K562 (cell line): ENCODE results near the gene ERCC1. TPM values are rescaled to one million over a fixed set of nuclear protein-coding genes. Genes with fewer than 3 reads are reported as not detected.
A peak's percentile ranks its signal among the peaks of the same experiment; 100 is the strongest.
"Not testable (repeated sequence)": the region's sequence is repeated elsewhere in the genome, so short reads cannot be mapped to it uniquely, and the experiment has no call there.

Experiments
- ATAC-seq: fragments of 200-7000 bp; cut with Tn5 transposase; 3 replicates; pipeline ENCODE4 v1.9.1; 2020; ENCODE audit warnings: moderate library complexity
- BruUV-seq: library from RNA; stranded (reverse); fragments of 400-500 nt; replicated peaks from 2 replicates; lab custom pipeline; 2021; lab: Mats Ljungman, UMichigan
- CTCF ChIA-PET: fragments of 300-600 bp; formaldehyde crosslinking; extraction: SDS; loops from one replicate; lab custom pipeline; 2021; ENCODE audit warnings: low intra/inter-chr PET ratio; lab: Yijun Ruan, JAX
- POLR2A ChIA-PET: fragments of 300-600, 350-650 bp; sonication (Branson Sonifier 250); formaldehyde crosslinking; extraction: SDS; loops from one replicate; lab custom pipeline; 2021; ENCODE audit warnings: antibody characterized with exemption, inconsistent platforms; lab: Yijun Ruan, JAX
- DNase-seq, 4 experiments: peaks; one replicate each; pipeline versions ENCODE4 v3.0.0 to v3.0.0-alpha.2; 2011 to 2018; ENCODE audit warnings: low spot score in 3 of 4, mixed read lengths in 3 of 4; ENCODE audit errors: extremely low read depth in 1 of 4
- FAIRE-seq: peaks from 2 replicates; lab custom pipeline; 2011; peaks lifted over from hg19 to GRCh38; lab: Jason Lieb, UNC
- H2AFZ ChIP-seq: 2 replicates; pipeline ENCODE4 v1.6.0; 2011; ENCODE audit warnings: low read depth, low read length, control low read depth, inconsistent platforms
- H3K27ac ChIP-seq: fragments of 200-600 bp; 3 replicates; pipeline ENCODE4 v1.8.0; 2011; ENCODE audit warnings: low read depth, mild to moderate bottlenecking, control low read depth, inconsistent platforms, low read length, moderate library complexity, mixed read lengths; ENCODE audit errors: extremely low read depth
- H3K27me3 ChIP-seq, 2 experiments: fragments of 300-600 bp in 1 of 2; 2 replicates in 1 of 2; 3 replicates in 1 of 2; pipeline versions ENCODE4 v1.6.0 to v1.8.0; 2011; ENCODE audit warnings: inconsistent platforms in 2 of 2, low read length in 2 of 2, mild to moderate bottlenecking in 1 of 2, mixed read lengths in 1 of 2, moderate library complexity in 1 of 2; ENCODE audit not compliant: control insufficient read depth in 2 of 2, insufficient read depth in 2 of 2
- H3K36me3 ChIP-seq: fragments of 300-600 bp; 3 replicates; pipeline ENCODE4 v1.8.0; 2011; ENCODE audit warnings: mild to moderate bottlenecking, low read length, inconsistent platforms; ENCODE audit not compliant: control insufficient read depth, insufficient read depth
- H3K4me1 ChIP-seq, 2 experiments: fragments of 200-600 bp in 1 of 2; replicated peaks in 1 of 2; 2 replicates in 1 of 2; 3 replicates in 1 of 2; pipeline versions ENCODE4 v1.5.1 to v1.8.0; 2011; ENCODE audit warnings: inconsistent platforms in 2 of 2, low read length in 2 of 2, mild to moderate bottlenecking in 1 of 2, mixed read lengths in 1 of 2, moderate library complexity in 1 of 2; ENCODE audit not compliant: control insufficient read depth in 2 of 2, insufficient read depth in 2 of 2
- H3K4me2 ChIP-seq: 2 replicates; pipeline ENCODE4 v1.6.1; 2011; ENCODE audit warnings: low read length, control low read depth, inconsistent platforms, mixed read lengths; ENCODE audit not compliant: insufficient read depth
- H3K4me3 ChIP-seq: fragments of 200-600 bp; sonication (generic), shearing (Covaris generic); 2 replicates; pipeline ENCODE4 v1.5.1; 2016; ENCODE audit warnings: control low read depth, inconsistent platforms
- H3K79me2 ChIP-seq: fragments of 200-600 bp; 3 replicates; pipeline ENCODE4 v1.8.0; 2011; ENCODE audit warnings: low read length, inconsistent platforms; ENCODE audit not compliant: control insufficient read depth, insufficient read depth
- H3K9ac ChIP-seq, 2 experiments: 2 replicates each; pipeline versions ENCODE4 v1.6.0 to v1.6.1; 2011; ENCODE audit warnings: low read depth in 2 of 2, low read length in 2 of 2, control low read depth in 1 of 2, inconsistent platforms in 1 of 2, mild to moderate bottlenecking in 1 of 2, mixed read lengths in 1 of 2; ENCODE audit not compliant: insufficient read depth in 1 of 2
- H3K9me1 ChIP-seq: one replicate; pipeline ENCODE4 v1.6.0; 2011; ENCODE audit warnings: inconsistent platforms, mild to moderate bottlenecking, low read length, moderate library complexity; ENCODE audit not compliant: control insufficient read depth, insufficient read depth
- H3K9me3 ChIP-seq: replicated peaks from 2 replicates; pipeline ENCODE4 v1.5.1; 2011; ENCODE audit warnings: low read depth, low read length, inconsistent platforms; ENCODE audit not compliant: control insufficient read depth, insufficient read depth
- H4K20me1 ChIP-seq: replicated peaks from 2 replicates; pipeline ENCODE4 v1.6.1; 2011; ENCODE audit warnings: low read length, inconsistent platforms, mixed read lengths; ENCODE audit not compliant: control insufficient read depth, insufficient read depth
- ATF3 ChIP-seq, 2 experiments: fragments of 450-650 bp in 1 of 2; sonication (generic) in 1 of 2; formaldehyde crosslinking in 1 of 2; IDR thresholded peaks in 1 of 2; conservative IDR thresholded peaks in 1 of 2; 2 replicates each; pipeline versions ENCODE4 v1.6.1 to v1.8.1; 2016 to 2023; ENCODE audit warnings: mild to moderate bottlenecking in 2 of 2, moderate library complexity in 2 of 2, inconsistent platforms in 1 of 2, missing genetic modification reagents in 1 of 2
- BHLHE40 ChIP-seq: IDR thresholded peaks from 2 replicates; pipeline ENCODE4 v1.6.1; 2011; ENCODE audit warnings: low read length, improper control_type of control experiment
- CBFA2T2 ChIP-seq: fragments of 450-650 bp; conservative IDR thresholded peaks from 2 replicates; pipeline ENCODE4 v1.6.1; 2017; ENCODE audit warnings: mild to moderate bottlenecking
- CBFA2T3 ChIP-seq: fragments of 450-650 bp; IDR thresholded peaks from 2 replicates; pipeline ENCODE4 v1.6.1; 2017
- CEBPB ChIP-seq: fragments of 450-650 bp; IDR thresholded peaks from 2 replicates; pipeline ENCODE4 v1.6.1; 2016; ENCODE audit warnings: missing genetic modification characterization, missing compliant biosample characterization
- CEBPG ChIP-seq, 3 experiments: fragments of 200-800 bp in 1 of 3; sonication (Bioruptor generic) in 1 of 3; sonication (generic) in 1 of 3; formaldehyde crosslinking in 1 of 3; IDR thresholded peaks in 2 of 3; conservative IDR thresholded peaks in 1 of 3; 2 replicates each; pipeline versions ENCODE4 v1.6.1 to v1.8.0; 2016 to 2022; ENCODE audit warnings: missing compliant biosample characterization in 2 of 3, missing genetic modification characterization in 2 of 3, mild to moderate bottlenecking in 1 of 3, missing genetic modification reagents in 1 of 3
- MYC ChIP-seq, 2 experiments: fragments of 250-450 bp in 1 of 2; sonication (Bioruptor Pico) in 1 of 2; IDR thresholded peaks; 2 replicates each; pipeline versions ENCODE4 v1.5.1 to v1.6.1; 2012 to 2021; ENCODE audit warnings: low read depth in 2 of 2, borderline replicate concordance in 1 of 2, improper control_type of control experiment in 1 of 2, low read length in 1 of 2, mild to moderate bottlenecking in 1 of 2, moderate library complexity in 1 of 2
- SOX6 ChIP-seq: fragments of 450-650 bp; IDR thresholded peaks from 2 replicates; pipeline ENCODE4 v1.6.1; 2014; ENCODE audit warnings: mild to moderate bottlenecking
- TRIM24 ChIP-seq, 2 experiments: fragments of 450-650 bp; IDR thresholded peaks; 2 replicates each; pipeline ENCODE4 v1.6.1; 2016
- WGBS: fragments of 100-300 bp; shearing (Covaris generic); methylation state at CpG from one replicate; pipeline ENCODE4 v1.1.6; 2016; ENCODE audit warnings: low coverage, mixed read lengths; ENCODE audit not compliant: insufficient coverage; ENCODE audit errors: missing lambda C conversion rate; 5-methylcytosine and 5-hydroxymethylcytosine counted together
- in situ Hi-C: fragments of 300-500 bp; cut with MboI; formaldehyde crosslinking; loops from 4 replicates; pipeline ENCODE4 v1.15.0; 2018; ENCODE audit warnings: inconsistent platforms, mixed read lengths
- intact Hi-C: fragments of 100-400 bp; cut with micrococcal nuclease; formaldehyde crosslinking; loops from 2 replicates; pipeline ENCODE4 v1.14.2; 2022
- polyA plus RNA-seq, 8 experiments: library from polyadenylated mRNA; depleted of rRNA in 4 of 8; stranded (reverse) in 5 of 8; unstranded in 3 of 8; fragments of >200 nt; fragmentation: Nextera tagmentation in 2 of 8; fragmentation: Illumina TruSeq in 1 of 8; extraction: Ambion mirVana in 2 of 8; extraction: Trizol in 1 of 8; gene quantifications; 2 replicates each; pipeline versions ENCODE4 v1.2.1 to v1.2.3, GENCODE V29; 2011 to 2014; ENCODE audit warnings: inconsistent platforms in 1 of 8, missing spikeins in 1 of 8
- total RNA-seq, 7 experiments: library from RNA; depleted of rRNA in 6 of 7; stranded (reverse); fragments of >200 nt in 6 of 7; fragmentation: Illumina TruSeq in 2 of 7; extraction: Trizol in 2 of 7; gene quantifications; 2 replicates each; pipeline versions ENCODE4 v1.2.1 to v1.2.3, GENCODE V29; 2011 to 2021; ENCODE audit warnings: low replicate concordance in 1 of 7
- TF ChIP-seq, protein P1 (sequence below): sonication (generic); formaldehyde crosslinking; IDR thresholded peaks from 2 replicates; pipeline ENCODE4 v1.8.0; 2022; ENCODE audit warnings: missing genetic modification reagents, mild to moderate bottlenecking, moderate library complexity, borderline replicate concordance
- TF ChIP-seq, protein P2 (sequence below): sonication (generic); formaldehyde crosslinking; IDR thresholded peaks from 2 replicates; pipeline ENCODE4 v1.9.0; 2022; ENCODE audit warnings: mild to moderate bottlenecking, missing genetic modification reagents

The ERCC1 gene
- total and polyA plus RNA-seq, 9 of the 15 experiments (the other 6 are each of a cell fraction or from before 2014, with no cell fraction given) = 9.3 to 92.6 (median 60.0) TPM

DNA sequence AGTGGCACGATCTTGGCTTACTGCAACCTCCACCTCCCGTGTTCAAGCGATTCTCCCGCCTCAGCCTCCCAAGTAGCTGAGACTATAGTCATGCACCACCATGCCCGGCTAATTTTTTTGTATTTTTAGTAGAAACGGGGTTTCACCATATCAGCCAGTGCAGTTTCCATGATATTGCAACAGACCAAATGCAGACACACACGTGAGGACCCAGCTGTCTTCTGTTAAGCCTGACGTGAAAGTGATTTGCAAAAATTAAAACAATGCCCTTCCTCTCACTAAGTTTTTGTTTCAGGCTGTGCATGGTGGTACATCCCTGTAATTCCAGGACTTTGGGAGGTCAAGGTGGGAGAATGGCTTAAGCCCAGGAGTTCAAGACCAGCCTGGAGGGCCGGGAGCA, 7.3 kb upstream of the ERCC1 start:
- H3K36me3 ChIP-seq; DNase-seq; in situ Hi-C loops; FAIRE-seq; ATAC-seq; H3K9ac ChIP-seq; H3K27me3 ChIP-seq; CTCF ChIA-PET; H3K27ac ChIP-seq; H3K9me3 ChIP-seq; H3K4me3 ChIP-seq; H3K4me2 ChIP-seq; BruUV-seq; H3K79me2 ChIP-seq; H3K9me1 ChIP-seq; H4K20me1 ChIP-seq; H2AFZ ChIP-seq; intact Hi-C loops; TF ChIP-seq MYC (CRISPR knock-in tag; IDR thresholded peaks at IDR 0.05; ENCODE audit: borderline replicate concordance, low read depth); ATF3 (CRISPR knock-in tag; conservative IDR thresholded peaks at IDR 0.05): not testable (repeated sequence)
- POLR2A ChIA-PET = interaction anchor here (0.6 to 2.8 kb wide), 11 partner anchors 9 to 1847 kb away, joined by 3 to 12 read pairs (median 3); partner anchors contain the start of gene FOSB
- 40% methylated on average over 9 of the region's 9 CpGs for WGBS
- peaks cover 2 to 19% of the 10 kb centered on the region in 2 experiments; a peak in 3 of 5 replicates for H3K4me1 ChIP-seq
- TF ChIP-seq CEBPB (peak; percentile 86), TRIM24 (IDR thresholded peaks at IDR 0.05) (peak; percentile 44 to 57; a peak in 2 of 4 replicates), CBFA2T2 (0 out of 2 replicates have a peak, but pooled peaks have one; percentile 18), MYC (IDR thresholded peaks at IDR 0.05; ENCODE audit: low read depth, low read length) (0 out of 2 replicates have a peak, but pooled peaks have one; percentile 13), CBFA2T3 (peak; percentile 41; the same call in 1 of the 2 replicates), ATF3 (IDR thresholded peaks at IDR 0.05) (peak; percentile 15; the same call in 1 of the 2 replicates), BHLHE40 (peak; percentile 82), SOX6 (peak; percentile 68), CEBPG (CRISPR knock-in tag; IDR thresholded peaks at IDR 0.05) (peak; percentile 88), CEBPG (tag; conservative IDR thresholded peaks at IDR 0.05 in 1 of 2, IDR thresholded peaks at IDR 0.05 in 1 of 2) (peak in 1 of 2 experiments; percentile 38; a peak in 1 of 4 replicates)
- TF ChIP-seq, protein P1, sequence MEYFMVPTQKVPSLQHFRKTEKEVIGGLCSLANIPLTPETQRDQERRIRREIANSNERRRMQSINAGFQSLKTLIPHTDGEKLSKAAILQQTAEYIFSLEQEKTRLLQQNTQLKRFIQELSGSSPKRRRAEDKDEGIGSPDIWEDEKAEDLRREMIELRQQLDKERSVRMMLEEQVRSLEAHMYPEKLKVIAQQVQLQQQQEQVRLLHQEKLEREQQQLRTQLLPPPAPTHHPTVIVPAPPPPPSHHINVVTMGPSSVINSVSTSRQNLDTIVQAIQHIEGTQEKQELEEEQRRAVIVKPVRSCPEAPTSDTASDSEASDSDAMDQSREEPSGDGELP (CRISPR knock-in tag) = peak; percentile 71
- TF ChIP-seq, protein P2, sequence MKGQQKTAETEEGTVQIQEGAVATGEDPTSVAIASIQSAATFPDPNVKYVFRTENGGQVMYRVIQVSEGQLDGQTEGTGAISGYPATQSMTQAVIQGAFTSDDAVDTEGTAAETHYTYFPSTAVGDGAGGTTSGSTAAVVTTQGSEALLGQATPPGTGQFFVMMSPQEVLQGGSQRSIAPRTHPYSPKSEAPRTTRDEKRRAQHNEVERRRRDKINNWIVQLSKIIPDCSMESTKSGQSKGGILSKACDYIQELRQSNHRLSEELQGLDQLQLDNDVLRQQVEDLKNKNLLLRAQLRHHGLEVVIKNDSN (CRISPR knock-in tag) = peak; percentile 54
